HG03442 (cell line): ENCODE measurements around the gene GPC6.

Source experiments
- ATAC-seq: cut with Tn5 transposase; IDR thresholded peaks from one replicate; pipeline ENCODE4 v1.9.1; 2021; ENCODE audit warnings: mild to moderate bottlenecking, moderate library complexity; ENCODE audit not compliant: unreplicated experiment

The GPC6 gene

DNA sequence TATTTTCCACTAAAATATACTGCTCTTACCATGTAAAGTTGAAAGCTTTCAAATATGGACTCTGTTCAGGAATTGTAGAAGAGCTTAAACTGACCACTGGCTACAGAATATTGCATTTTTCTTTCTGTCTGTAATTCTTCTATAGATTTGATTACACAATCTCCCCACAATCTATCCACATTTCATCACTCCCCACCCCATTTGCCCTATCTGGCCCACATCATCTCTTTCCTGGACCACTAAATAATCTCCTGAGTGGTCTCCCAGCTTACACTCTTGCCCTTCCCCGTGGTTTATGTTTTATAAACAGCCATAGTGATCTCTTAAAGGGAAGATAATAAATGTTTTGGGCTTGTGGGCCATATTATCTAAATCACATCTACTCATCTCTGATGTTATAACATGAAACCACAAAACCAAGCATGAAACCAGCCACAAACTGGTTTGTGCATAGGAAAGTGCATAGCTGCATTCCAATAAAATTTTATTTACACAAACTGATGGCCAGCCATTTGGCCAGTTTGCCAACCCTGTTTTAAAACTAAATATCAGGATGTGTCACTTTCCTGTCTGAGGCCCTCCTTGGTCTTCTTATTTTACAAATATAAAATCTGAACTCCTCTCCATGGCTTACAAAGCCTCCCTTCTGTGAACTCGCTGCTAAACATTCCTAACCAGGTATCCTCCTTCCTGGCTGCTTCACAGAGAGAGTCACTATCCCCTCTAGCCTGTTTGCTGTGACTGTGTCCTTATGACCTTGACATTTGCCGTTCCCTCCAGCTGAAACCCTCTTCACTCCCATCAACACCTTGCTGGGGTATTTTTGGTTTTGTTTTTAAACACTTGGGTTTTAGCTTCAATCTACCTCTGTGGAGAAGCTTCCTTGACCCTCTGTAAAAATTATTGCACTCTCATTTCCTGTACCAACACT lies 500.9 kb downstream of the GPC6 start:
- ATAC-seq: no peak

DNA sequence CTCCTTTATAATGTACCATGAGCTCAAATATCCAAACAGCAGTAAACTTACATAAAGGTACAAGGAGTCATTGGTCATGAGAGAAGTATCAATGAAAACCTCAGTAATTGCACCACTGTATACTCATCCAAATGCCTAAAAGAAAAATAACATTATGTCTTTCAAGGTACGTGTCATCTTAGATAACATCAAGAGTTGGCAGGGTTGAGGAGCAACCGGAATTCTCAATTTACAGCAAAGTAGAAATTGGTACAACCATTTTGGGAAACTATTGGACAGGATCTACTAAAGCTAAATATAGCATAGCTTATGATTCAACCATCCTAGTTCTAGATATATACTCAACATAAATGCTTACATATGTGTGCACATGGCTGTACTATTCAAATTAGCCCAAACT lies 502.8 kb downstream of the GPC6 start:
- ATAC-seq: no peak

DNA sequence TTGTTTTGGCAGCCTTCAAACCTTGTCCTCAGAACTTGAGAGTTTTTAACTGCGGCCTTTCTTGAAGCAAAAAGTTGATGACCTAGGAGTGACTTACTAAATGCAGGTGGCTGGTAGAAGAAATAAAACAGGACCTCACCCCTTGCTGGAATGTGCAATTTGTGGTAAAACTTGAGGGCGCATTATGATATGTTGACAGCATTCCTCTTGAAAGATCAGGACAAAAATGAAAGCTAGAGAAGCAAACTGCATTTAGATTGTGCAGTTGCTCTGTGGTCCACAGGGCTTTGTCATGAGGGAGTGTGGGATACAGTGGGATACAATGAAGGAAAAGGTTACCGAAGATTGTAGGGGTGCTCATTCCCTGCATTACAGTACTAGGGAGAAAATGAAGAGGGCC lies 504.2 kb downstream of the GPC6 start:
- ATAC-seq: no peak

DNA sequence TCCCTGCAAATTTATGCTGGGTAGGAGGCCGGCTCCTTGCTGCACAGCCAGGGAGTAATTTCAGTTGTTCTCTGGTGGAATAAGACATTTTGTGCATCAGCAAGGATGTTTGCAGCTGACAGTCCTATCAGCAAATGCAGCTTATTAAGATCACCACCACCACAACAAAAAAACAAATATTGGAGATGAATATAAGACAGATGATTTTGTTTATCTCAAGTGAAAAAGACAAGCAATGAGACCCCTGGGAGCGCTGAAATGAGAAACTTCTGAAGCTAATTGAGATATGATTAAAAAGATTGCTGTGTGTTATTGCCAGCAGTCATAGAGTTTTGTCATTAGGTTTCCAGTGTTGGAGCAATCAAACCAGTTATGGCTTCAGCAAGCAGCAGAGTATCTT lies 505.6 kb downstream of the GPC6 start:
- no peak for ATAC-seq

DNA sequence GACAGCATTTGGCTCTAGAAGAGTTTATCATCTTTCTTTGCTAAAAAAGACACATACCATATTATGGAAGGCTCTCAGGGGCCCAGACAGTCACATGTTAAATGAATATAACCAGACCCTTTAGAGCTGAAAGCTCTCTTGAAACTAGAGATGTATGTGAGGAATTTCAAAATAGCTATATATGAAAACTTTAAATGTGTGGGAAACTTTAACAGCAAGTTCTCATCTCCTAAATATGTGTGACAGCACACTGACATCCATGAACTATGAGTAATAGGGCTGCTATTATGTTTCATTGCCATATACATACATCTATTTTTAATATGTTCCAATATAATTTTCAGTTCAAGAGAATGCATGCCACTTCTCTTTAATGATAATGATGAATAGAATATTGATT lies 509.5 kb downstream of the GPC6 start:
- no peak for ATAC-seq

GRCh38 chr13:93736909-93737308 lies 510.3 kb downstream of the GPC6 start:
- no peak for ATAC-seq

DNA sequence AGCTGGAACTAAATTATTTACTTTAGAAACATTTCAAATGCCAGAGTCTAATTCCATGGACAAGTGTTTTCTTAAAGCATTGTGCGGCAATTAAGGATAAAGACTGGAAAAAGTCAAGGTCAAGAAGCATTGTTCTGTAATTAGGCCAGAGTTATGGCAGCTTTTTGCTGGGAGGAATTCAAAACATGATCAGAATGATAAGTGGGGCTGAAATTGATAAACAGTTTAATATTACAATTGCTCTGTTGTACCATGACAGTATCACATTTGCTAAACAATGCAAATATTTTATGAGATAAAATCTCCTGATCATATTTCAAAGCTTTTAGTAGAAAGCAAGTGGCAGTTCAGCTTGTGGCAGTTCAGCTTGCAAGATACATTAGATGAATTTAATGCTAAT lies 513.7 kb downstream of the GPC6 start:
- ATAC-seq: no peak

GRCh38 chr13:93744033-93744432 lies 517.4 kb downstream of the GPC6 start:
- ATAC-seq: no peak

DNA sequence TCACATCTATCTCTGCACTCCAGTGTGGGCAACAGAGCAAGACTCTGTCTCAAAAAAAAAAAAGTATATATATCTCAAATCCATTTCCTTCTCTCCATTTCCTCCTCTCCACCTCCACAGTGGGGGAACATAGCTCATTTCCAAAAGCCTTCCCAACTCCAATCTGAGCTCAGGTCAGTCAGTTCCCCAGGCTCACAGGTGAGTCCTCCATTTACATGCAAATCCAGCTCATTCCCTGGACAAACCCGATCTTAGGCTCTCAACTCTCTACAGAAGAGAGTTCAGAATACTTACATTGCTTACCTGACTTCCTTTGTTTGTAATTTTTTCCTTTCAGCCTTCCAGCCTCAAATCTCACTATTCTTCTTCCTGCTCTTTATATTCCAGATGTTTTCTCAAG lies 518.3 kb downstream of the GPC6 start:
- ATAC-seq: no peak

DNA sequence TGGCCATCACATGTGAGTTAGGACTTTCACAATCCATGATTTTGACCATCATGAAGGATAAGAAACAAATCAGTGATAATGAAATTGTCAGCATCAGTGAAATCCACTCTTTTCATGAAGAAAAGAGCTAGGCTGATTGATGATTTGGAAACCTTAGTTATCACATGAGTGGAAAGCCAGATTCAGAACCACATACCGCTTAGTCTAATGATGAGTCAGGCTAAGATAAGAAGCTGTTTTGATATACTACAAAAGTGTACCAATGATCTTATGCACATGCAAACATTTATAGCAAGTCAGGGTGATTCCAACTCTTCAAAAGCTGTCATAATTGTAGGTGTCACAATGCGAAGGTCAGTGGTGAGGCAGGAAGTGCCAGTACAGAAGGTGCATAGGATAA lies 519.3 kb downstream of the GPC6 start:
- no peak for ATAC-seq

GRCh38 chr13:93746589-93746988 lies 520.0 kb downstream of the GPC6 start:
- ATAC-seq: no peak

DNA sequence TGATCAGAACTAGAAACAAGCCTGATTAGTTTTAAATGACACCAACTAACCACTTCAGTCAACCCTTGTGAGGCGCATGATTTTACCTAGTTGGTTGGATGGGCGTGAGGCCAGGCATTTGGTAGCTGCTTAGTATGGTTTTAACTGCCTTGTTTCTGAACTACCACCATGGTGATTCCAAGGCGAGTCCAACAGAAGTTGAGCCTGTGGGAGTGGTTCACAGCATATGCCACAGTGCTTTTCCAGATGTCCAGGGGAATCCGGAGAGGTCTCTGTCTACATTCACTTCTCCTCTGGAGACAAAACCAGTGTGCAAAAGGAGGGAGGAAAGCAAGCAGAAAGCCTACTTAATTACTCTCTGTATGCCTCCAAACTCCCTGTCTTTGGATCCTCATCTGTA lies 524.1 kb downstream of the GPC6 start:
- no peak for ATAC-seq

- ATAC-seq: no peak
Measured at GRCh38 chr13:93751117-93751516, 524.5 kb downstream of the GPC6 start.

GRCh38 chr13:93752541-93752940 lies 525.9 kb downstream of the GPC6 start:
- no peak for ATAC-seq

- ATAC-seq: no peak
Measured at GRCh38 chr13:93753639-93754038, 527.0 kb downstream of the GPC6 start.

DNA sequence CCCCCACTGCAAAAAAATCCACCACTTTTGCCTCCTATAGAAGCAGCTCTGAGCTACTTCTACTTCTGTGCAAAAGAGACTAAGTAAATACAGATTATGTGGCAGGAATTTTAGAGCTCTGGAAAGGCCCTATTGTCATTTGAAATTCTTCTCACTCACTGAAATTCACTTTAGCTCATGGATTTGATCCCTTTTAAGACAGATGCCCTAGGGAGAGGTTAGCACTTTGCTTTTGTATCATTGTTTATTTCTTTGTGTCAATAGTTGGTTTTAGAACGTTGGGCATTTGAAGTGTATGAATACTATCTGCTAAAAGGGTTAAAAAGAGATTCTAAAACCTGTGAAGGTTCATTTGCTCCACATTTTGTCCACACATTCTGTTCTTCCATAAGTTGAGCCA lies 528.7 kb downstream of the GPC6 start:
- ATAC-seq: no peak

GRCh38 chr13:93758575-93758974 lies 532.0 kb downstream of the GPC6 start:
- no peak for ATAC-seq

- no peak for ATAC-seq
Measured at GRCh38 chr13:93762708-93763426, 536.3 kb downstream of the GPC6 start.

DNA sequence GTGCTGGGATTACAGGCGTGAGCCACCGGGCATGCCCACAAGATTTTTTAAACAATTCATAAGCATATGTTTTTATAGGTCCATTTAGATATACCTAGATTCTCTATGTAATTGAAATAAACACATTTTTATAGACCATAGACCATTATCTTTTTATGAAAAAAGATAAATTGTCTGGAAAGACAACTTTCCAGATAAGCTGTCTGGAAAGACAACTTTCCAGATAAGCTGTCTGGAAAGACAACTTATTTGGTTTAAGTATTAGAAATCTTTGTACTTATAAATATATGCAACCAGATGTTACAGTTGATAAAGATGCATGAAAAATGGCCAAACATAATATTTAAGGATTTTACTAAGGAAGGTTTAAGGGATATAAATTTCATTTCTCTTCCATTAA lies 538.5 kb downstream of the GPC6 start:
- no peak for ATAC-seq

DNA sequence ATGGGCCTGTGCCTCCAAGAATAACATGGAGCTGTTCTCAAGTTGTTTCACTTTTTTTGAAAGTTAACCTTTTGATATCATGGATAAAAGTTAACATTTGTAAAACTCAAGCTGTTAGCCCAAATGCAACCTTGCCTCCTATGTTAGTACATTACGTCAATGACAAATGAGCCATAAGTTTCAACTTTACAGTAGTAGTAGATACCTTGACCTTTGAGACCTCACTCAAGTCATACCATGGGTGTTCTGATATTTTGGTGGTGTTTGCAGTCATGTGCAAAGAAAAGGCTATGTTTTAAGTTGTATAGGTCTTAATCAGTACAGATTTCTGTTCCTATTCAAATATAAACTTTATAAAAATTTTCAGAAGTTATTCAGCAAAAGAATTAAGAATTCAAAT lies 539.2 kb downstream of the GPC6 start:
- no peak for ATAC-seq

- ATAC-seq: no peak
Measured at GRCh38 chr13:93766719-93767118, 540.1 kb downstream of the GPC6 start.

DNA sequence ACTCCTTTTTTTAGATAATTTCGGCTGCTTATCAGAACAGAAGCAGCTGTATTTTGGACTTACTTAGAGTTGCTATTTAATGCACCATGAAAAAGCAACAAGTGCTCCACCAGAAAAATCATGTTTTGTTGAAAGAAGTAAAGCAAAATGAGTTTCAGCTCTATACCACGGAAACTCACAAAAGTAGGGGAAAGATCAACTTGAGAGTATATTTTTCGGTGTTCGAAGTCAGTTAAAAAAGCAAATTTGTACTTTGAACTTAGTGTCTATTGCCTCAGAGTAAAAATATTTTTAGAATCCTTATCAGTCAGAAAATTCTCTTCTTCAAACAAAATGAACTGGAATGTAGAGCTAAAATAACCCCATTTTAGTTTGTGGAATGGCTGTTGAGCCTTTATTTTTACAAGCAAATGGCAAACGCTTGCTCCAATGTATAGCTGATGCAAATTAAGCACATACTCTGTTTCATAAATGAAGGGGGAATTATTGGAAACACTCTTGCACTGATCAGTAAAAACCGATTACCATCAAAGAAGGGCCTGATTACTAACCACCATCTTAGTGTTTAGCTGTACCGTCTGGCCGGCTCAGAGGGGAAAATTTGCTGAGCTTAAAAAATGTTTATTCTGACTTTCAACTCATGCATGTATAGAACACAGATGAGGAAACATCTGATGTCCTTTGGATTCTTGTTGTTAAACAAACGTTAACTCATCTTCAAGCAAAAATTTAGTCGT lies 540.7 kb downstream of the GPC6 start:
- ATAC-seq: no peak
